Liver (tissue), 9 donors: ENCODE measurements around the gene SCYGR8. TPM values are rescaled to one million over a fixed set of nuclear protein-coding genes. Genes with fewer than 3 reads are reported as not detected.

ENCODE experiments used
- DNase-seq: peaks from one replicate; pipeline ENCODE4 v3.0.0-alpha.2; 2017; ENCODE audit warnings: low spot score
- H3K27ac ChIP-seq, 2 donors: one replicate each; pipeline ENCODE4 v1.7.0; 2013; ENCODE audit warnings: inconsistent platforms in 2 of 2, low read length in 2 of 2, control low read depth in 1 of 2, low read depth in 1 of 2, mild to moderate bottlenecking in 1 of 2
- H3K27me3 ChIP-seq, 4 donors: one replicate each; pipeline versions ENCODE4 v1.6.1 to v1.7.0; 2013; ENCODE audit warnings: low read length in 3 of 4, inconsistent platforms in 1 of 4, mild to moderate bottlenecking in 1 of 4, moderate library complexity in 1 of 4; ENCODE audit not compliant: control insufficient read depth in 4 of 4, insufficient read depth in 4 of 4
- H3K36me3 ChIP-seq, 4 donors: one replicate each; pipeline versions ENCODE4 v1.6.1 to v1.7.0; 2013; ENCODE audit warnings: low read length in 3 of 4, mild to moderate bottlenecking in 3 of 4, low read depth in 1 of 4, moderate library complexity in 1 of 4; ENCODE audit not compliant: control insufficient read depth in 4 of 4, insufficient read depth in 3 of 4
- H3K4me1 ChIP-seq, 4 donors: one replicate each; pipeline versions ENCODE4 v1.6.1 to v1.7.0; 2013; ENCODE audit warnings: low read length in 3 of 4, mild to moderate bottlenecking in 3 of 4, moderate library complexity in 1 of 4; ENCODE audit not compliant: control insufficient read depth in 4 of 4, insufficient read depth in 4 of 4
- H3K4me3 ChIP-seq, 3 donors: one replicate each; pipeline versions ENCODE4 v1.6.1 to v1.7.0; 2013; ENCODE audit warnings: low read length in 3 of 3, control low read depth in 1 of 3, low read depth in 1 of 3, mild to moderate bottlenecking in 1 of 3
- H3K9ac ChIP-seq, 2 donors: one replicate each; pipeline ENCODE4 v1.7.0; 2013; ENCODE audit warnings: low read length in 2 of 2, mild to moderate bottlenecking in 2 of 2, moderate library complexity in 2 of 2, control low read depth in 1 of 2, low read depth in 1 of 2
- H3K9me3 ChIP-seq, 4 donors: one replicate each; pipeline versions ENCODE4 v1.6.1 to v1.7.0; 2013; ENCODE audit warnings: low read length in 3 of 4; ENCODE audit not compliant: control insufficient read depth in 4 of 4
- EGR1 ChIP-seq, 2 donors: IDR thresholded peaks; 2 replicates each; pipeline ENCODE4 v1.6.1; 2016 to 2018; ENCODE audit warnings: antibody characterized with exemption in 2 of 2, low read depth in 2 of 2
- FOXA1 ChIP-seq: IDR thresholded peaks from 2 replicates; pipeline ENCODE4 v1.6.1; 2016; ENCODE audit warnings: antibody characterized with exemption
- FOXA2 ChIP-seq: IDR thresholded peaks from 2 replicates; pipeline ENCODE4 v1.6.1; 2016; ENCODE audit warnings: antibody characterized with exemption
- GABPA ChIP-seq, 2 donors: IDR thresholded peaks in 1 of 2; conservative IDR thresholded peaks in 1 of 2; 2 replicates each; pipeline ENCODE4 v1.6.1; 2016; ENCODE audit warnings: antibody characterized with exemption in 2 of 2, mild to moderate bottlenecking in 1 of 2, moderate library complexity in 1 of 2
- HNF4A ChIP-seq, 2 donors: conservative IDR thresholded peaks; 2 replicates each; pipeline ENCODE4 v1.6.1; 2016; ENCODE audit warnings: antibody characterized with exemption in 2 of 2, mild to moderate bottlenecking in 2 of 2
- HNF4G ChIP-seq: IDR thresholded peaks from 2 replicates; pipeline ENCODE4 v1.6.1; 2016; ENCODE audit warnings: antibody characterized with exemption
- JUND ChIP-seq, 2 donors: IDR thresholded peaks; 2 replicates each; pipeline ENCODE4 v1.6.1; 2016; ENCODE audit warnings: antibody characterized with exemption in 2 of 2
- NR2F2 ChIP-seq: IDR thresholded peaks from 2 replicates; pipeline ENCODE4 v1.6.1; 2016; ENCODE audit warnings: antibody characterized with exemption
- RAD21 ChIP-seq, 2 donors: IDR thresholded peaks; 2 replicates each; pipeline ENCODE4 v1.6.1; 2016; ENCODE audit warnings: antibody characterized with exemption in 2 of 2, mild to moderate bottlenecking in 2 of 2
- RXRA ChIP-seq, 2 donors: IDR thresholded peaks; 2 replicates each; pipeline ENCODE4 v1.6.1; 2017 to 2018; ENCODE audit warnings: antibody characterized with exemption in 2 of 2, mild to moderate bottlenecking in 1 of 2
- SP1 ChIP-seq: IDR thresholded peaks from 2 replicates; pipeline ENCODE4 v1.6.1; 2018; ENCODE audit warnings: antibody characterized with exemption, mild to moderate bottlenecking
- TAF1 ChIP-seq: conservative IDR thresholded peaks from 2 replicates; pipeline ENCODE4 v1.6.1; 2016; ENCODE audit warnings: antibody characterized with exemption, mild to moderate bottlenecking
- YY1 ChIP-seq: IDR thresholded peaks from 2 replicates; pipeline ENCODE4 v1.6.1; 2016; ENCODE audit warnings: antibody characterized with exemption, mild to moderate bottlenecking
- WGBS: extraction: QIAGEN DNeasy Blood & Tissue Kit; methylation state at CpG from one replicate; pipeline ENCODE4 v1.1.7; 2013; 5-methylcytosine and 5-hydroxymethylcytosine counted together
- polyA plus RNA-seq, 2 donors: library from polyadenylated mRNA; stranded (reverse) in 1 of 2; unstranded in 1 of 2; fragments of 200-250 nt in 1 of 2; fragments of >200 nt in 1 of 2; fragmentation: Nextera tagmentation in 1 of 2; extraction: Ambion mirVana in 1 of 2; gene quantifications; one replicate each; pipeline versions ENCODE4 v1.2.1 to v1.2.3, GENCODE V29; 2013 to 2015
- total RNA-seq, 2 donors: library from RNA; depleted of rRNA; stranded (reverse); fragments of >200 nt; gene quantifications; one replicate each; pipeline ENCODE4 v1.2.3, GENCODE V29; 2014
- TF ChIP-seq, protein P1 (sequence below): fragments of 150-350 bp; IDR thresholded peaks from 2 replicates; pipeline ENCODE4 v1.5.1; 2017; ENCODE audit warnings: improper control_type of control experiment, low read depth, low read length; ENCODE audit not compliant: missing input control
- TF ChIP-seq, protein P2 (sequence below): IDR thresholded peaks from 2 replicates; pipeline ENCODE4 v1.6.1; 2016; ENCODE audit warnings: antibody characterized with exemption
- TF ChIP-seq, protein P3 (sequence below): IDR thresholded peaks from 2 replicates; pipeline ENCODE4 v1.6.1; 2016; ENCODE audit warnings: antibody characterized with exemption, mild to moderate bottlenecking
- TF ChIP-seq, protein P4 (sequence below): IDR thresholded peaks from 2 replicates; pipeline ENCODE4 v1.6.1; 2016; ENCODE audit warnings: antibody characterized with exemption
- TF ChIP-seq, protein P5 (sequence below): IDR thresholded peaks from 2 replicates; pipeline ENCODE4 v1.6.1; 2016; ENCODE audit warnings: antibody characterized with exemption
- donor health status: healthy.
- donor health status: healthy.
- donor health status: healthy.
- donor health status: healthy.
- donor health status: healthy.

Gene SCYGR8
- total and polyA plus RNA-seq, 4 donors, result not detected

DNA sequence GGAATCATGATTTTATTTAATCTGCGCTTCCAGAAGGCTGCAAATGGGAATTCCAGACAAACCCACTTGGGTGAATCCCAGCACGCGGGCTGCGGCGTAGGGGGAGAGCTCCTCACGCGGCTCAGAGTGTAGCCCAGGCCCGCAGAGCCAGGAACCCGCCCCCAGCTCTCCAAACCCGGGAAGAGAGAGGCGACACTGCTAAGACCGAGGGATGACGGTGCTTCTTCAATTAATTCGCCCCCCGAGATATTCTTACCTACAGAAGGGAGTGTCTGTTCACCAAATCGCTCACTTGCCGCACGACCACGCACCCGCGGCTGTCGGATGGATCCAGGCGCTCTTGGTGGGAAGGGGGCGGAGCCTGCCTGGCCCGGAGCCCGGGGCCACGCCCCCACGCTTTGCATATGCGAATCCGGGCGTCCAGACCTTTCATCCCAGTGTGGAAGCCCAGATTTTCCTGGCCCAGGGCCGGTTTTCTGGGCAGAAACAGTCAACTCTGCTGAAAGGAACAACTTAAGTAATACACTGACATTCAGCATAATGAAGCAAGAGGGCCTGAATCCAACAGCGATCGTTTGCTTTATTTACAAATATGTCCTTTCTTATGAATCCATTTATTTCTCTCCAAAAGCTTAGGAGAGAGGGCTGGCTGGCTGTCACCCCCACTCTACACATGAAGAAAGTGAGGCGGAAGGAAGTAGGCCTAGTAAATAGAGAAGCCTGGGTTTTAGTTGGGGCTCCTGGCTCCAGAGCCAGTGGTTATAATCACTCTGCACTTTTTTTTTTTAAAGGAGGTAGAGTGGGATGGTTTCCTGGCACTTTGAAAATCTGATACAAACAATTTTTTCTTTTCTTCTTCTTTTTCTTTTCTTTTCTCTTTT, 27.8 kb upstream of the SCYGR8 start, which contains the start of gene SLC19A3:
Gene SLC19A3 (minus strand): TSS at position 342 of the 881 bp plus-strand sequence. CDS start 15,710 bp downstream, outside the sequence.
- Histone ChIP-seq H3K9me3 (no peaks in the 10 kb centered on the region), H3K9ac (peak within 1 kb of the TSS; percentile 79 to 92), H3K27ac (peak within 1 kb of the TSS; percentile 95 to 97), H3K27me3 (no peaks in the 10 kb centered on the region), H3K4me3 (peak within 1 kb of the TSS; percentile 75 to 90 (median 88)), H3K36me3 (peaks cover 0 to 2% (median 0%) of the 10 kb centered on the region in 4 donors), H3K4me1 (peaks cover 6 to 24% (median 7%) of the 10 kb centered on the region in 4 donors)
- WGBS, result 2% methylated on average over 35 of the region's 35 CpGs
- TF ChIP-seq, protein P1, sequence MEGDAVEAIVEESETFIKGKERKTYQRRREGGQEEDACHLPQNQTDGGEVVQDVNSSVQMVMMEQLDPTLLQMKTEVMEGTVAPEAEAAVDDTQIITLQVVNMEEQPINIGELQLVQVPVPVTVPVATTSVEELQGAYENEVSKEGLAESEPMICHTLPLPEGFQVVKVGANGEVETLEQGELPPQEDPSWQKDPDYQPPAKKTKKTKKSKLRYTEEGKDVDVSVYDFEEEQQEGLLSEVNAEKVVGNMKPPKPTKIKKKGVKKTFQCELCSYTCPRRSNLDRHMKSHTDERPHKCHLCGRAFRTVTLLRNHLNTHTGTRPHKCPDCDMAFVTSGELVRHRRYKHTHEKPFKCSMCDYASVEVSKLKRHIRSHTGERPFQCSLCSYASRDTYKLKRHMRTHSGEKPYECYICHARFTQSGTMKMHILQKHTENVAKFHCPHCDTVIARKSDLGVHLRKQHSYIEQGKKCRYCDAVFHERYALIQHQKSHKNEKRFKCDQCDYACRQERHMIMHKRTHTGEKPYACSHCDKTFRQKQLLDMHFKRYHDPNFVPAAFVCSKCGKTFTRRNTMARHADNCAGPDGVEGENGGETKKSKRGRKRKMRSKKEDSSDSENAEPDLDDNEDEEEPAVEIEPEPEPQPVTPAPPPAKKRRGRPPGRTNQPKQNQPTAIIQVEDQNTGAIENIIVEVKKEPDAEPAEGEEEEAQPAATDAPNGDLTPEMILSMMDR, result no peak
- TF ChIP-seq, protein P2, sequence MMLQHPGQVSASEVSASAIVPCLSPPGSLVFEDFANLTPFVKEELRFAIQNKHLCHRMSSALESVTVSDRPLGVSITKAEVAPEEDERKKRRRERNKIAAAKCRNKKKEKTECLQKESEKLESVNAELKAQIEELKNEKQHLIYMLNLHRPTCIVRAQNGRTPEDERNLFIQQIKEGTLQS, result peak; percentile 32
- peak; percentile 65 to 79 for TF ChIP-seq RXRA (IDR thresholded peaks at IDR 0.05)
- TF ChIP-seq FOXA1, result peak; percentile 23
- no peak for TF ChIP-seq TAF1
- peak in 1 of 2 donors; percentile 43 for TF ChIP-seq EGR1 (IDR thresholded peaks at IDR 0.05; ENCODE audit: low read depth in 2 of 2)
- TF ChIP-seq SP1, result peak; percentile 78
- peak; percentile 53 for TF ChIP-seq FOXA2
- TF ChIP-seq JUND (IDR thresholded peaks at IDR 0.05), result peak in 1 of 2 donors; percentile 82
- TF ChIP-seq, protein P3, sequence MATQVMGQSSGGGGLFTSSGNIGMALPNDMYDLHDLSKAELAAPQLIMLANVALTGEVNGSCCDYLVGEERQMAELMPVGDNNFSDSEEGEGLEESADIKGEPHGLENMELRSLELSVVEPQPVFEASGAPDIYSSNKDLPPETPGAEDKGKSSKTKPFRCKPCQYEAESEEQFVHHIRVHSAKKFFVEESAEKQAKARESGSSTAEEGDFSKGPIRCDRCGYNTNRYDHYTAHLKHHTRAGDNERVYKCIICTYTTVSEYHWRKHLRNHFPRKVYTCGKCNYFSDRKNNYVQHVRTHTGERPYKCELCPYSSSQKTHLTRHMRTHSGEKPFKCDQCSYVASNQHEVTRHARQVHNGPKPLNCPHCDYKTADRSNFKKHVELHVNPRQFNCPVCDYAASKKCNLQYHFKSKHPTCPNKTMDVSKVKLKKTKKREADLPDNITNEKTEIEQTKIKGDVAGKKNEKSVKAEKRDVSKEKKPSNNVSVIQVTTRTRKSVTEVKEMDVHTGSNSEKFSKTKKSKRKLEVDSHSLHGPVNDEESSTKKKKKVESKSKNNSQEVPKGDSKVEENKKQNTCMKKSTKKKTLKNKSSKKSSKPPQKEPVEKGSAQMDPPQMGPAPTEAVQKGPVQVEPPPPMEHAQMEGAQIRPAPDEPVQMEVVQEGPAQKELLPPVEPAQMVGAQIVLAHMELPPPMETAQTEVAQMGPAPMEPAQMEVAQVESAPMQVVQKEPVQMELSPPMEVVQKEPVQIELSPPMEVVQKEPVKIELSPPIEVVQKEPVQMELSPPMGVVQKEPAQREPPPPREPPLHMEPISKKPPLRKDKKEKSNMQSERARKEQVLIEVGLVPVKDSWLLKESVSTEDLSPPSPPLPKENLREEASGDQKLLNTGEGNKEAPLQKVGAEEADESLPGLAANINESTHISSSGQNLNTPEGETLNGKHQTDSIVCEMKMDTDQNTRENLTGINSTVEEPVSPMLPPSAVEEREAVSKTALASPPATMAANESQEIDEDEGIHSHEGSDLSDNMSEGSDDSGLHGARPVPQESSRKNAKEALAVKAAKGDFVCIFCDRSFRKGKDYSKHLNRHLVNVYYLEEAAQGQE, result no peak
- no peak for TF ChIP-seq GABPA (IDR thresholded peaks at IDR 0.05 in 1 of 2, conservative IDR thresholded peaks at IDR 0.05 in 1 of 2)
- TF ChIP-seq HNF4A (conservative IDR thresholded peaks at IDR 0.05), result peak; percentile 76 to 86
- TF ChIP-seq, protein P4, sequence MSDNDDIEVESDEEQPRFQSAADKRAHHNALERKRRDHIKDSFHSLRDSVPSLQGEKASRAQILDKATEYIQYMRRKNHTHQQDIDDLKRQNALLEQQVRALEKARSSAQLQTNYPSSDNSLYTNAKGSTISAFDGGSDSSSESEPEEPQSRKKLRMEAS, result peak; percentile 69
- TF ChIP-seq, protein P5, sequence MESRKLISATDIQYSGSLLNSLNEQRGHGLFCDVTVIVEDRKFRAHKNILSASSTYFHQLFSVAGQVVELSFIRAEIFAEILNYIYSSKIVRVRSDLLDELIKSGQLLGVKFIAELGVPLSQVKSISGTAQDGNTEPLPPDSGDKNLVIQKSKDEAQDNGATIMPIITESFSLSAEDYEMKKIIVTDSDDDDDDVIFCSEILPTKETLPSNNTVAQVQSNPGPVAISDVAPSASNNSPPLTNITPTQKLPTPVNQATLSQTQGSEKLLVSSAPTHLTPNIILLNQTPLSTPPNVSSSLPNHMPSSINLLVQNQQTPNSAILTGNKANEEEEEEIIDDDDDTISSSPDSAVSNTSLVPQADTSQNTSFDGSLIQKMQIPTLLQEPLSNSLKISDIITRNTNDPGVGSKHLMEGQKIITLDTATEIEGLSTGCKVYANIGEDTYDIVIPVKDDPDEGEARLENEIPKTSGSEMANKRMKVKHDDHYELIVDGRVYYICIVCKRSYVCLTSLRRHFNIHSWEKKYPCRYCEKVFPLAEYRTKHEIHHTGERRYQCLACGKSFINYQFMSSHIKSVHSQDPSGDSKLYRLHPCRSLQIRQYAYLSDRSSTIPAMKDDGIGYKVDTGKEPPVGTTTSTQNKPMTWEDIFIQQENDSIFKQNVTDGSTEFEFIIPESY, result peak; percentile 47
- TF ChIP-seq NR2F2, result peak; percentile 35
- TF ChIP-seq RAD21 (IDR thresholded peaks at IDR 0.05), result peak; percentile 33 to 34
- peak; percentile 75 for TF ChIP-seq YY1
- no peak for TF ChIP-seq HNF4G
- DNase-seq, result peak; percentile 81
